Thyroid gland (tissue), 4 donors: ENCODE measurements around the gene EXOSC6. TPM values are rescaled to one million over a fixed set of nuclear protein-coding genes. Genes with fewer than 3 reads are reported as not detected.
A peak's percentile ranks its signal among the peaks of the same experiment; 100 is the strongest.
"Not testable (repeated sequence)": the region's sequence is repeated elsewhere in the genome, so short reads cannot be mapped to it uniquely, and the experiment has no call there.

Experiments used
- DNase-seq, 2 donors: peaks; one replicate each; pipeline ENCODE4 v3.0.0-alpha.2; 2019
- H3K27ac ChIP-seq, 3 donors: fragments of 200-600 bp; sonication (generic); 1 replicate in 2 of 3; 2 replicates in 1 of 3; pipeline ENCODE4 v1.5.1; 2016 to 2019; ENCODE audit warnings: mild to moderate bottlenecking in 1 of 3, moderate library complexity in 1 of 3
- H3K27me3 ChIP-seq: fragments of 200-600 bp; sonication (generic); one replicate; pipeline ENCODE4 v1.5.1; 2019
- H3K36me3 ChIP-seq, 2 donors: fragments of 200-600 bp; sonication (generic); one replicate each; pipeline ENCODE4 v1.5.1; 2016 to 2019
- H3K4me1 ChIP-seq, 2 donors: fragments of 200-600 bp; sonication (generic); one replicate each; pipeline ENCODE4 v1.5.1; 2017 to 2019
- H3K4me3 ChIP-seq, 3 donors: fragments of 200-600 bp; sonication (generic); replicated peaks in 1 of 3; 1 replicate in 2 of 3; 2 replicates in 1 of 3; pipeline ENCODE4 v1.5.1; 2016; ENCODE audit warnings: mild to moderate bottlenecking in 1 of 3
- H3K9me3 ChIP-seq: fragments of 200-600 bp; sonication (generic); one replicate; pipeline ENCODE4 v1.5.1; 2017
- CTCF ChIP-seq, 6 experiments: fragments of 200-600 bp in 3 of 6; fragments of 450-650 bp in 3 of 6; sonication (generic) in 3 of 6; IDR thresholded peaks; one replicate each; pipeline ENCODE4 v1.5.1; 2016 to 2019; ENCODE audit warnings: antibody characterized with exemption in 6 of 6, mild to moderate bottlenecking in 2 of 6, inconsistent platforms in 1 of 6, moderate library complexity in 1 of 6
- POLR2A ChIP-seq, 2 donors: fragments of 450-650 bp; IDR thresholded peaks; one replicate each; pipeline ENCODE4 v1.6.1; 2017; ENCODE audit warnings: antibody characterized with exemption in 2 of 2, mild to moderate bottlenecking in 2 of 2, moderate library complexity in 1 of 2
- WGBS, 2 donors: methylation state at CpG; one replicate each; pipeline ENCODE4 v1.1.5; 2017; 5-methylcytosine and 5-hydroxymethylcytosine counted together
- intact Hi-C: fragments of 100-400 bp; cut with DNase I; formaldehyde crosslinking; loops from one replicate; pipeline ENCODE4 v1.15.1; 2023
- total RNA-seq, 4 donors: library from RNA; depleted of rRNA; stranded (reverse); fragments of >200 nt; gene quantifications; one replicate each; pipeline ENCODE4 v1.2.3, GENCODE V29; 2016

Gene EXOSC6
- total RNA-seq, 4 donors from 2014 or later, result 22.5 to 47.7 (median 24.3) TPM

GRCh38 chr16:70254180-70254964, 2.6 kb upstream of the EXOSC6 start:
- no peak overlapping the region for H3K4me3 ChIP-seq
- TF ChIP-seq POLR2A (IDR thresholded peaks at IDR 0.05) (no peak), CTCF (IDR thresholded peaks at IDR 0.05) (no peak)
- DNase-seq, result no peak
- H3K27me3 ChIP-seq, result no peaks in the 10 kb centered on the region
- 93 to 100% methylated on average over 5 to 9 of the region's 9 CpGs for WGBS, 2 donors
- H3K9me3 ChIP-seq, result no peaks in the 10 kb centered on the region
- peaks cover 66 to 72% of the 10 kb centered on the region in 2 donors for H3K36me3 ChIP-seq
- H3K27ac ChIP-seq, result no peak overlapping the region
- H3K4me1 ChIP-seq, result peaks cover 5 to 16% of the 10 kb centered on the region in 2 donors
- intact Hi-C loops, result no loop called here

- Histone ChIP-seq H3K4me3 (no peak overlapping the region), H3K9me3 (no peaks in the 10 kb centered on the region), H3K36me3 (peaks cover 57 to 64% of the 10 kb centered on the region in 2 donors), H3K4me1 (peaks cover 5 to 20% of the 10 kb centered on the region in 2 donors), H3K27me3 (no peaks in the 10 kb centered on the region), H3K27ac (no peak overlapping the region)
- intact Hi-C loops, result no loop called here
- TF ChIP-seq POLR2A (IDR thresholded peaks at IDR 0.05) (no peak), CTCF (IDR thresholded peaks at IDR 0.05) (peak in 3 of 6 experiments; percentile 13 to 41 (median 22))
- 80 to 83% methylated on average over 7 to 10 of the region's 16 CpGs for WGBS, 2 donors
- DNase-seq, result peak; percentile 21 to 22
Observed at GRCh38 chr16:70253291-70254106, 1.8 kb upstream of the EXOSC6 start.

- Histone ChIP-seq H3K27me3 (no peaks in the 10 kb centered on the region), H3K36me3 (peaks cover 47 to 53% of the 10 kb centered on the region in 2 donors), H3K4me1 (peaks cover 5 to 20% of the 10 kb centered on the region in 2 donors), H3K4me3 (no peak overlapping the region), H3K27ac (no peak overlapping the region), H3K9me3 (no peaks in the 10 kb centered on the region)
- intact Hi-C loops, result no loop called here
- 78 to 84% methylated on average over 21 of the region's 21 CpGs for WGBS, 2 donors
- no peak for DNase-seq
- TF ChIP-seq CTCF (IDR thresholded peaks at IDR 0.05) (peak in 3 of 6 experiments; percentile 5 to 22 (median 11)), POLR2A (IDR thresholded peaks at IDR 0.05) (no peak)
Observed at GRCh38 chr16:70252355-70252988, 732 bp upstream of the EXOSC6 start.

GRCh38 chr16:70250748-70251628, 752 bp downstream of the EXOSC6 start:
- intact Hi-C loops, result no loop called here
- Histone ChIP-seq H3K27me3 (no peaks in the 10 kb centered on the region), H3K9me3 (no peaks in the 10 kb centered on the region), H3K4me1 (peaks cover 5 to 20% of the 10 kb centered on the region in 2 donors), H3K27ac (peak overlapping the region in 2 of 3 donors; percentile 36 to 56), H3K36me3 (peaks cover 32 to 38% of the 10 kb centered on the region in 2 donors), H3K4me3 (peak overlapping the region; percentile 21 to 83 (median 79))
- peak; percentile 48 to 55 for DNase-seq
- WGBS, 2 donors, result 9 to 77% methylated on average over 1 to 12 of the region's 92 CpGs
- TF ChIP-seq POLR2A (IDR thresholded peaks at IDR 0.05), result no peak
- TF ChIP-seq CTCF (IDR thresholded peaks at IDR 0.05), result no peak

GRCh38 chr16:70249697-70250096, 2.0 kb downstream of the EXOSC6 start:
- WGBS, 2 donors, result 86 to 90% methylated on average over 4 of the region's 4 CpGs
- DNase-seq, H3K27ac ChIP-seq, H3K4me3 ChIP-seq, H3K9me3 ChIP-seq, H3K27me3 ChIP-seq, intact Hi-C loops: not testable (repeated sequence)
- Histone ChIP-seq H3K36me3 (peaks cover 19 to 26% of the 10 kb centered on the region in 2 donors), H3K4me1 (peaks cover 5 to 20% of the 10 kb centered on the region in 2 donors)

- H3K27ac ChIP-seq, H3K36me3 ChIP-seq, H3K4me1 ChIP-seq, H3K4me3 ChIP-seq, intact Hi-C loops, H3K27me3 ChIP-seq, DNase-seq, H3K9me3 ChIP-seq: not testable (repeated sequence)
Observed at GRCh38 chr16:70238773-70239172, 13.0 kb downstream of the EXOSC6 start.

- H3K36me3 ChIP-seq, H3K27me3 ChIP-seq, DNase-seq, H3K4me3 ChIP-seq, H3K4me1 ChIP-seq, intact Hi-C loops, H3K9me3 ChIP-seq, H3K27ac ChIP-seq: not testable (repeated sequence)
- WGBS, 2 donors, result 77 to 84% methylated on average over 3 of the region's 3 CpGs
Observed at GRCh38 chr16:70231831-70232230, 19.9 kb downstream of the EXOSC6 start.
